Measurements from ENCODE around the gene NDUFB10.
A peak's percentile ranks its signal among the peaks of the same experiment; 100 is the strongest.

NDUFB10 gene

GRCh38 chr16:1959269-1960039, at the start of gene NDUFB10:
NDUFB10 (plus strand) TSS chr16:1959538; CDS start chr16:1959625, 87 bp downstream.
- peak; percentile 93 for TF ChIP-seq CTCF (IDR thresholded peaks at IDR 0.05; ENCODE audit: extremely low read depth, insufficient read depth, missing control alignments)
- in situ Hi-C loops (cut with MboI; ENCODE audit: low pct_unique_long_range_greater_than_20kb, low sequenced_read_pairs, unreplicated experiment), result no loop called here
- peak; percentile 94 for DNase-seq (ENCODE audit: low spot score)

- in situ Hi-C loops (cut with MboI; ENCODE audit: low pct_unique_long_range_greater_than_20kb, low sequenced_read_pairs, unreplicated experiment), result no loop called here
- TF ChIP-seq CTCF (IDR thresholded peaks at IDR 0.05; ENCODE audit: extremely low read depth, insufficient read depth, missing control alignments), result no peak
- DNase-seq (ENCODE audit: low spot score), result no peak
Measured at GRCh38 chr16:1909561-1910231, 49.6 kb upstream of the NDUFB10 start.

- TF ChIP-seq CTCF (IDR thresholded peaks at IDR 0.05; ENCODE audit: extremely low read depth, insufficient read depth, missing control alignments), result no peak
- in situ Hi-C loops (cut with MboI; ENCODE audit: low pct_unique_long_range_greater_than_20kb, low sequenced_read_pairs, unreplicated experiment), result no loop called here
- no peak for DNase-seq (ENCODE audit: low spot score)
Measured at GRCh38 chr16:1911467-1912214, 47.7 kb upstream of the NDUFB10 start.

- in situ Hi-C loops (cut with MboI; ENCODE audit: low pct_unique_long_range_greater_than_20kb, low sequenced_read_pairs, unreplicated experiment), result no loop called here
- TF ChIP-seq CTCF (IDR thresholded peaks at IDR 0.05; ENCODE audit: extremely low read depth, insufficient read depth, missing control alignments), result no peak
- no peak for DNase-seq (ENCODE audit: low spot score)
Measured at GRCh38 chr16:1912215-1912543, 47.2 kb upstream of the NDUFB10 start.

- peak; percentile 40 for DNase-seq (ENCODE audit: low spot score)
- in situ Hi-C loops (cut with MboI; ENCODE audit: low pct_unique_long_range_greater_than_20kb, low sequenced_read_pairs, unreplicated experiment), result no loop called here
- no peak for TF ChIP-seq CTCF (IDR thresholded peaks at IDR 0.05; ENCODE audit: extremely low read depth, insufficient read depth, missing control alignments)
Measured at GRCh38 chr16:1913327-1914083, 45.8 kb upstream of the NDUFB10 start.

GRCh38 chr16:1914084-1914608, 45.2 kb upstream of the NDUFB10 start:
- no peak for TF ChIP-seq CTCF (IDR thresholded peaks at IDR 0.05; ENCODE audit: extremely low read depth, insufficient read depth, missing control alignments)
- in situ Hi-C loops (cut with MboI; ENCODE audit: low pct_unique_long_range_greater_than_20kb, low sequenced_read_pairs, unreplicated experiment), result no loop called here
- no peak for DNase-seq (ENCODE audit: low spot score)
